Skeletal muscle cell (primary cell): ENCODE measurements around the gene ATAD3C.
"Not testable (repeated sequence)": the region's sequence is repeated elsewhere in the genome, so short reads cannot be mapped to it uniquely, and the experiment has no call there.

Source experiments
- DNase-seq: peaks from one replicate; pipeline ENCODE4 v3.0.0-alpha.2; 2010; ENCODE audit warnings: low read depth
- H3K4me3 ChIP-seq: 2 replicates; pipeline ENCODE4 v1.5.1; 2011; ENCODE audit warnings: low read depth, mild to moderate bottlenecking, control low read depth, low read length, moderate library complexity

The ATAD3C gene

GRCh38 chr1:1418464-1419362 lies 30.8 kb upstream of the ATAD3C start:
- no peak for DNase-seq
- H3K4me3 ChIP-seq: no peak overlapping the region

- H3K4me3 ChIP-seq: no peak overlapping the region
Measured at GRCh38 chr1:1419363-1419812, 30.1 kb upstream of the ATAD3C start.

GRCh38 chr1:1419813-1420653 lies 29.5 kb upstream of the ATAD3C start:
- DNase-seq: no peak
- H3K4me3 ChIP-seq: peak overlapping the region; percentile 11

More at GRCh38 chr1:1419363-1419812, 30.1 kb upstream of the ATAD3C start:
- no peak for DNase-seq

GRCh38 chr1:1420654-1421141 lies 28.8 kb upstream of the ATAD3C start:
- no peak for DNase-seq
- no peak overlapping the region for H3K4me3 ChIP-seq

- no peak for DNase-seq
- no peak within 1 kb of the TSS for H3K4me3 ChIP-seq
Measured at GRCh38 chr1:1421147-1421906, 28.2 kb upstream of the ATAD3C start, which contains the start of gene ANKRD65. TSS of gene ANKRD65 (minus strand) at chr1:1421276. CDS start at chr1:1421005, 271 bp downstream.

- no peak for DNase-seq
- H3K4me3 ChIP-seq: no peak overlapping the region
Measured at GRCh38 chr1:1421907-1422464, 27.5 kb upstream of the ATAD3C start.

- DNase-seq: no peak
- H3K4me3 ChIP-seq: no peak overlapping the region
Measured at GRCh38 chr1:1422465-1423244, 26.8 kb upstream of the ATAD3C start.

- H3K4me3 ChIP-seq: no peak overlapping the region
- no peak for DNase-seq
Measured at GRCh38 chr1:1423245-1423597, 26.3 kb upstream of the ATAD3C start.

- no peak overlapping the region for H3K4me3 ChIP-seq
- no peak for DNase-seq
Measured at GRCh38 chr1:1424707-1425106, 24.8 kb upstream of the ATAD3C start.

GRCh38 chr1:1425426-1425752 lies 24.1 kb upstream of the ATAD3C start:
- H3K4me3 ChIP-seq: no peak overlapping the region
- DNase-seq: no peak

- no peak overlapping the region for H3K4me3 ChIP-seq
- no peak for DNase-seq
Measured at GRCh38 chr1:1425753-1426495, 23.6 kb upstream of the ATAD3C start.

GRCh38 chr1:1426496-1427105 lies 22.9 kb upstream of the ATAD3C start:
- no peak overlapping the region for H3K4me3 ChIP-seq
- no peak for DNase-seq

- H3K4me3 ChIP-seq: peak overlapping the region; percentile 40
- no peak for DNase-seq
Measured at GRCh38 chr1:1427106-1427819, 22.2 kb upstream of the ATAD3C start.

GRCh38 chr1:1427820-1428148 lies 21.7 kb upstream of the ATAD3C start:
- DNase-seq: no peak
- peak overlapping the region; percentile 40 for H3K4me3 ChIP-seq

- DNase-seq: no peak
- no peak overlapping the region for H3K4me3 ChIP-seq
Measured at GRCh38 chr1:1428174-1428573, 21.3 kb upstream of the ATAD3C start.

- H3K4me3 ChIP-seq, DNase-seq: not testable (repeated sequence)
Measured at GRCh38 chr1:1428967-1429366, 20.5 kb upstream of the ATAD3C start.

GRCh38 chr1:1429671-1430073 lies 19.8 kb upstream of the ATAD3C start:
- H3K4me3 ChIP-seq: no peak overlapping the region
- no peak for DNase-seq
